GM21360 (cell line): Measurements from ENCODE around the gene TMC7.
A peak's percentile ranks its signal among the peaks of the same experiment; 100 is the strongest.

Experiments used
- ATAC-seq: cut with Tn5 transposase; IDR thresholded peaks from one replicate; pipeline ENCODE4 v1.9.1; 2021; ENCODE audit warnings: mild to moderate bottlenecking, moderate library complexity; ENCODE audit not compliant: unreplicated experiment

TMC7 gene

GRCh38 chr16:19086322-19087199 is 102.8 kb downstream of the TMC7 start:
- ATAC-seq, result peak; percentile 74

GRCh38 chr16:19088341-19088916 is 104.7 kb downstream of the TMC7 start:
- ATAC-seq, result no peak

- ATAC-seq, result no peak
Observed at GRCh38 chr16:19089410-19089955, 105.7 kb downstream of the TMC7 start.

- no peak for ATAC-seq
Observed at GRCh38 chr16:19090916-19091315, 107.2 kb downstream of the TMC7 start.

- ATAC-seq, result no peak
Observed at GRCh38 chr16:19092653-19093410, 109.1 kb downstream of the TMC7 start.

GRCh38 chr16:19093631-19094541 is 110.2 kb downstream of the TMC7 start:
- no peak for ATAC-seq

GRCh38 chr16:19094542-19095365 is 111.0 kb downstream of the TMC7 start:
- ATAC-seq, result no peak

GRCh38 chr16:19095654-19096053 is 111.9 kb downstream of the TMC7 start:
- no peak for ATAC-seq

GRCh38 chr16:19098173-19098572 is 114.4 kb downstream of the TMC7 start:
- no peak for ATAC-seq

GRCh38 chr16:19102187-19102872 is 118.6 kb downstream of the TMC7 start:
- ATAC-seq, result no peak

- no peak for ATAC-seq
Observed at GRCh38 chr16:19104607-19105006, 120.9 kb downstream of the TMC7 start.

GRCh38 chr16:19105131-19105530 is 121.4 kb downstream of the TMC7 start:
- ATAC-seq, result no peak

- no peak for ATAC-seq
Observed at GRCh38 chr16:19105891-19106624, 122.3 kb downstream of the TMC7 start.

- no peak for ATAC-seq
Observed at GRCh38 chr16:19106625-19107020, 122.9 kb downstream of the TMC7 start.

- no peak for ATAC-seq
Observed at GRCh38 chr16:19108409-19109287, 124.9 kb downstream of the TMC7 start.

GRCh38 chr16:19109288-19109664 is 125.5 kb downstream of the TMC7 start:
- ATAC-seq, result no peak
